H1 (cell line): ENCODE results near the gene PPP1CA. TPM values are rescaled to one million over a fixed set of nuclear protein-coding genes. Genes with fewer than 3 reads are reported as not detected.

Source experiments
- CTCF ChIA-PET: fragments of 300-600 bp; sonication (Branson Sonifier 250); formaldehyde crosslinking; loops from one replicate; lab custom pipeline; 2021; ENCODE audit not compliant: partially characterized antibody; lab: Charles Lee
- POLR2A ChIA-PET: fragments of 300-600 bp; sonication (Branson Sonifier 250); formaldehyde crosslinking; loops from one replicate; lab custom pipeline; 2021; ENCODE audit warnings: inconsistent platforms; ENCODE audit not compliant: partially characterized antibody; lab: Charles Lee
- DNase-seq, 2 experiments: peaks; one replicate each; pipeline versions ENCODE4 v3.0.0 to v3.0.0-alpha.2; 2010 to 2022; ENCODE audit warnings: low spot score in 2 of 2, low read depth in 1 of 2, mixed read lengths in 1 of 2
- FAIRE-seq: peaks from 2 replicates; lab custom pipeline; 2011; peaks lifted over from hg19 to GRCh38; lab: Jason Lieb, UNC
- H2AFZ ChIP-seq: 2 replicates; pipeline ENCODE4 v1.8.1; 2012; ENCODE audit warnings: low read length, inconsistent platforms
- H2AK5ac ChIP-seq: 2 replicates; pipeline ENCODE4 v1.6.1; 2013; ENCODE audit warnings: low read depth, low read length
- H2BK120ac ChIP-seq: replicated peaks from 2 replicates; pipeline ENCODE3; 2013; ENCODE audit warnings: low read depth, low read length, inconsistent platforms
- H2BK12ac ChIP-seq: 2 replicates; pipeline ENCODE4 v1.6.1; 2013; ENCODE audit warnings: low read depth, low read length
- H2BK15ac ChIP-seq: 2 replicates; pipeline ENCODE4 v1.6.1; 2013; ENCODE audit warnings: low read length
- H2BK20ac ChIP-seq: 2 replicates; pipeline ENCODE4 v1.6.1; 2013; ENCODE audit warnings: low read length
- H2BK5ac ChIP-seq: 2 replicates; pipeline ENCODE4 v1.6.1; 2013; ENCODE audit warnings: low read depth, low read length
- H3K14ac ChIP-seq: 2 replicates; pipeline ENCODE4 v1.6.1; 2013; ENCODE audit warnings: inconsistent platforms; ENCODE audit not compliant: insufficient read length
- H3K18ac ChIP-seq: 2 replicates; pipeline ENCODE4 v1.6.1; 2013; ENCODE audit warnings: low read length; ENCODE audit errors: extremely low read depth
- H3K23ac ChIP-seq: 2 replicates; pipeline ENCODE4 v1.6.1; 2013; ENCODE audit warnings: inconsistent platforms; ENCODE audit not compliant: insufficient read length
- H3K23me2 ChIP-seq: 2 replicates; pipeline ENCODE4 v1.6.1; 2013; ENCODE audit warnings: low read depth, low read length
- H3K27ac ChIP-seq: 2 replicates; pipeline ENCODE4 v1.6.1; 2011; ENCODE audit warnings: low read depth, low read length, inconsistent platforms
- H3K27me3 ChIP-seq, 4 experiments: replicated peaks in 1 of 4; 1 replicate in 1 of 4; 2 replicates in 3 of 4; pipeline versions ENCODE4 v1.6.1 to v1.8.1; 2011 to 2013; ENCODE audit warnings: low read length in 3 of 4, mild to moderate bottlenecking in 3 of 4, inconsistent platforms in 2 of 4, mixed read lengths in 2 of 4, moderate library complexity in 1 of 4; ENCODE audit not compliant: control insufficient read depth in 3 of 4, insufficient read depth in 3 of 4; ENCODE audit errors: extremely low read depth in 1 of 4
- H3K36me3 ChIP-seq, 4 experiments: 2 replicates each; pipeline versions ENCODE4 v1.6.1 to v1.8.1; 2011 to 2013; ENCODE audit warnings: mild to moderate bottlenecking in 4 of 4, low read length in 3 of 4, moderate library complexity in 2 of 4, control low read depth in 1 of 4, inconsistent platforms in 1 of 4; ENCODE audit not compliant: insufficient read depth in 4 of 4, control insufficient read depth in 2 of 4
- H3K4ac ChIP-seq: replicated peaks from 2 replicates; pipeline ENCODE3; 2013; ENCODE audit warnings: low read length, low read depth, mixed read lengths, inconsistent platforms; ENCODE audit not compliant: insufficient read length
- H3K4me1 ChIP-seq, 4 experiments: replicated peaks in 1 of 4; 1 replicate in 1 of 4; 2 replicates in 3 of 4; pipeline versions ENCODE4 v1.6.1 to v1.8.1; 2011 to 2013; ENCODE audit warnings: low read length in 3 of 4, inconsistent platforms in 2 of 4, mixed read lengths in 1 of 4; ENCODE audit not compliant: insufficient read depth in 4 of 4, control insufficient read depth in 3 of 4
- H3K4me2 ChIP-seq, 2 experiments: 2 replicates each; pipeline versions ENCODE4 v1.6.1 to v1.8.1; 2011 to 2013; ENCODE audit warnings: low read depth in 2 of 2, low read length in 2 of 2, control low read depth in 1 of 2, inconsistent platforms in 1 of 2, mild to moderate bottlenecking in 1 of 2; ENCODE audit not compliant: insufficient read depth in 1 of 2
- H3K4me3 ChIP-seq, 4 experiments: fragments of 200-600, 300-600 bp in 1 of 4; sonication (generic), shearing (Covaris generic), sonication (Bioruptor Twin) in 1 of 4; 2 replicates each; pipeline versions ENCODE4 v1.5.1 to v1.8.1; 2011 to 2016; ENCODE audit warnings: low read length in 4 of 4, low read depth in 3 of 4, control low read depth in 2 of 4, inconsistent platforms in 2 of 4, mild to moderate bottlenecking in 2 of 4, mixed read lengths in 1 of 4, moderate library complexity in 1 of 4; ENCODE audit not compliant: insufficient read depth in 2 of 4; ENCODE audit errors: extremely low read depth in 1 of 4
- H3K56ac ChIP-seq: replicated peaks from 2 replicates; pipeline ENCODE3; 2013; ENCODE audit warnings: low read depth, mild to moderate bottlenecking, mixed read lengths, low read length, inconsistent platforms; ENCODE audit not compliant: insufficient read length
- H3K79me1 ChIP-seq: 2 replicates; pipeline ENCODE4 v1.6.1; 2013; ENCODE audit warnings: low read depth, low read length, control low read depth
- H3K79me2 ChIP-seq, 2 experiments: 2 replicates each; pipeline versions ENCODE4 v1.6.1 to v1.8.1; 2012 to 2013; ENCODE audit warnings: low read length in 2 of 2, mild to moderate bottlenecking in 2 of 2, inconsistent platforms in 1 of 2; ENCODE audit not compliant: insufficient read depth in 2 of 2, control insufficient read depth in 1 of 2
- H3K9ac ChIP-seq, 4 experiments: replicated peaks in 1 of 4; 1 replicate in 1 of 4; 2 replicates in 3 of 4; pipeline versions ENCODE4 v1.6.1 to v1.8.1; 2011 to 2013; ENCODE audit warnings: low read depth in 3 of 4, low read length in 3 of 4, control low read depth in 2 of 4, mild to moderate bottlenecking in 2 of 4, moderate library complexity in 2 of 4, inconsistent platforms in 1 of 4; ENCODE audit errors: extremely low read depth in 1 of 4
- H3K9me3 ChIP-seq, 2 experiments: 2 replicates each; pipeline versions ENCODE4 v1.6.1 to v1.8.1; 2012 to 2013; ENCODE audit warnings: mild to moderate bottlenecking in 2 of 2, moderate library complexity in 2 of 2, control low read depth in 1 of 2, inconsistent platforms in 1 of 2, low read depth in 1 of 2, low read length in 1 of 2, mixed read lengths in 1 of 2; ENCODE audit not compliant: insufficient read depth in 2 of 2
- H4K20me1 ChIP-seq, 2 experiments: replicated peaks in 1 of 2; 2 replicates each; pipeline versions ENCODE3 to v1.8.1; 2011 to 2013; ENCODE audit warnings: inconsistent platforms in 2 of 2, low read length in 2 of 2, mild to moderate bottlenecking in 1 of 2; ENCODE audit not compliant: insufficient read depth in 2 of 2, control insufficient read depth in 1 of 2
- H4K5ac ChIP-seq: 2 replicates; pipeline ENCODE4 v1.6.1; 2013; ENCODE audit warnings: low read length, low read depth, mixed read lengths, inconsistent platforms; ENCODE audit not compliant: insufficient read length
- H4K8ac ChIP-seq: 2 replicates; pipeline ENCODE4 v1.8.0; 2013; ENCODE audit warnings: mild to moderate bottlenecking, moderate library complexity, low read length, inconsistent platforms; ENCODE audit not compliant: insufficient read depth; ENCODE audit errors: extremely low read depth
- H4K91ac ChIP-seq: replicated peaks from 2 replicates; pipeline ENCODE3; 2013; ENCODE audit warnings: low read length, mixed read lengths, inconsistent platforms; ENCODE audit not compliant: insufficient read length
- BRCA1 ChIP-seq: IDR thresholded peaks from 2 replicates; pipeline ENCODE4 v1.6.1; 2012; ENCODE audit warnings: low read depth, low read length, improper control_type of control experiment
- CREB1 ChIP-seq: IDR thresholded peaks from 2 replicates; pipeline ENCODE4 v1.6.1; 2012; ENCODE audit warnings: inconsistent platforms
- EP300 ChIP-seq, 2 experiments: IDR thresholded peaks; 1 replicate in 1 of 2; 2 replicates in 1 of 2; pipeline ENCODE4 v1.6.1; 2011 to 2012; ENCODE audit warnings: low read depth in 2 of 2, low read length in 2 of 2, mild to moderate bottlenecking in 2 of 2, borderline replicate concordance in 1 of 2, inconsistent platforms in 1 of 2, moderate library complexity in 1 of 2
- RFX5 ChIP-seq: IDR thresholded peaks from 2 replicates; pipeline ENCODE4 v1.6.1; 2011; ENCODE audit warnings: low read depth, low read length, improper control_type of control experiment, borderline replicate concordance
- SIX5 ChIP-seq: IDR thresholded peaks from 2 replicates; pipeline ENCODE4 v1.6.1; 2011; ENCODE audit warnings: mild to moderate bottlenecking, low read depth, low read length
- SP2 ChIP-seq: IDR thresholded peaks from 2 replicates; pipeline ENCODE4 v1.6.1; 2012; ENCODE audit warnings: mild to moderate bottlenecking, low read length, inconsistent platforms
- SRF ChIP-seq: IDR thresholded peaks from 2 replicates; pipeline ENCODE4 v1.6.1; 2011; ENCODE audit warnings: mild to moderate bottlenecking, low read depth, low read length, moderate library complexity
- ZNF274 ChIP-seq: IDR thresholded peaks from 2 replicates; pipeline ENCODE4 v1.7.0; 2012; ENCODE audit warnings: low read length, borderline replicate concordance; ENCODE audit errors: extremely low read depth
- WGBS, 2 experiments: shearing (Covaris generic) in 1 of 2; methylation state at CpG; one replicate each; pipeline versions ENCODE4 v1.1.6 to v1.1.7; 2013 to 2015; ENCODE audit warnings: low lambda C conversion rate in 2 of 2, mixed read lengths in 2 of 2, inconsistent platforms in 1 of 2, low coverage in 1 of 2, missing lambda C conversion rate in 1 of 2; ENCODE audit not compliant: insufficient replicate concordance in 2 of 2, insufficient coverage in 1 of 2, insufficient read length in 1 of 2; ENCODE audit errors: extremely low coverage in 1 of 2, missing lambda C conversion rate in 1 of 2; 5-methylcytosine and 5-hydroxymethylcytosine counted together
- polyA plus RNA-seq, 7 experiments: library from polyadenylated mRNA; depleted of rRNA in 3 of 7; stranded (reverse) in 5 of 7; unstranded in 2 of 7; fragments of >200 nt in 5 of 7; fragments of 200-250 nt in 2 of 7; gene quantifications; 1 replicate in 5 of 7; 2 replicates in 1 of 7; 4 replicates in 1 of 7; pipeline versions ENCODE4 v1.2.1 to v1.2.3, GENCODE V29; 2011 to 2013; ENCODE audit warnings: missing spikeins in 2 of 7, mixed read lengths in 2 of 7
- total RNA-seq: library from RNA; stranded (reverse); fragmentation: NEBNext Ultra II Directional; extraction: Animal tissue kit (Norgen Biotek cat#: 25700); gene quantifications from 2 replicates; pipeline ENCODE4 v1.2.1, GENCODE V29; 2021
- TF ChIP-seq, protein P1 (sequence below): IDR thresholded peaks from 2 replicates; pipeline ENCODE4 v1.6.1; 2012; ENCODE audit warnings: low read length, inconsistent platforms

The PPP1CA gene
- total and polyA plus RNA-seq, 2 of the 8 experiments (the other 6 are each of a cell fraction or from before 2014, with no cell fraction given), result 198 to 359 TPM

DNA sequence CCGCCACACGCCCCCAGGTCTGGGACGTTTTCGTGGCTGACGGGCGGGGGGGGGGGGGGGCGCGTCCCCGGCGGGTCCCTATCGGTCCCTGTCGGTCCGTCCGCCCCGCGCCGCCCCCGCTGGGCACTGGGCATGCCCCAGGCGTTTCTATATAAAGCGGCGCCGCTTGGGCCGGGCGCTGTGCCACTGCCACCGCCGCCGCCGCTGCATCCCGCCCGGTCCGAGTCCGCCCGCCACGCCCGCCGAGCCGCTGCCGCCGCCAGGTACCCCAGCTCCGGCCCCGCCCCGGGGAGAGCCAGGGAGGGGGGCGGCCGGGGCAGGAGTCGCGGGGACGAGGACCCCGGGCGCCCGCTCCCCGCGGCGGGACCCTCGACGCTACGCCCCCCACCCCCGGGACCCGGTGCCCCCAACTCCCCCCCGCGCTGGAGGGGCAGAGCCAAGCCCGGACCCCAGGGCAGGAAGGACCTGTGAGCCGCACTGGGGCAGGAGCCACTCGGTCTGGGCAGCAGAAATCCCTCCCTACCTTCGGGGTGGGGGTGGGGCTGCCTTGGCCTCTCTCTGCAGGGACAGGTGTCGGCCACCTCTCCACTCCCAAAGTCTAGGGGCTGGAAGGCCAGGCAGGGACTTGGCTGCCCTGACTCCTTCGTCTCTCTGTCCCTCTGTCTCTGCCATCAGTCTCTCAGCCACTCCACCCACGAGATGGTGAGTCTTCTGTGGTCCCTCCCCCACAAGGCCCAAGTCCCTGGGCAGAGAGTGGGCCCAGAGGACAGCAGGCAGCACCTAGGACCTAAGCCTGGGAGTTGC is 14.0 kb upstream of the PPP1CA start, which contains the start of gene CARNS1:
TSS of gene CARNS1 (plus strand) at position 178 of the 804 bp plus-strand sequence. CDS start at position 700, 522 bp downstream.
- Histone ChIP-seq H3K4me2 (peak within 1 kb of the TSS; percentile 86 to 92), H3K79me2 (no peaks in the 10 kb centered on the region), H4K20me1 (peaks cover 0 to 3% of the 10 kb centered on the region in 2 experiments), H2BK15ac (peak within 1 kb of the TSS; percentile 99; the same call in 1 of the 2 replicates), H4K5ac (no peak within 1 kb of the TSS), H3K23ac (no peak within 1 kb of the TSS), H3K4me1 (peaks cover 4 to 17% (median 11%) of the 10 kb centered on the region in 4 experiments), H2AK5ac (peak within 1 kb of the TSS; percentile 93; the same call in 1 of the 2 replicates), H3K56ac (no peak within 1 kb of the TSS), H3K9me3 (no peaks in the 10 kb centered on the region), H2AFZ (0 out of 2 replicates have a peak within 1 kb of the TSS, but pooled peaks have one; percentile 80), H4K8ac (no peak within 1 kb of the TSS; the same call in none of the 2 replicates), H3K36me3 (no peaks in the 10 kb centered on the region), H3K9ac (no peak within 1 kb of the TSS; a peak in 1 of 7 replicates), H3K23me2 (peaks cover 7% of the 10 kb centered on the region; the same call in 1 of the 2 replicates), H3K18ac (peak within 1 kb of the TSS; percentile 73; the same call in 1 of the 2 replicates), H2BK12ac (0 out of 2 replicates have a peak within 1 kb of the TSS, but pooled peaks have one; percentile 68), H3K79me1 (no peaks in the 10 kb centered on the region), H3K4ac (peak within 1 kb of the TSS; percentile 46), H2BK120ac (no peak within 1 kb of the TSS), H3K4me3 (peak within 1 kb of the TSS; percentile 39 to 67 (median 45)), H3K27ac (no peak within 1 kb of the TSS), H2BK20ac (peak within 1 kb of the TSS; percentile 48; the same call in 1 of the 2 replicates), H3K14ac (no peak within 1 kb of the TSS), H4K91ac (no peak within 1 kb of the TSS), H3K27me3 (peaks cover 0 to 23% (median 10%) of the 10 kb centered on the region in 4 experiments; a peak in 5 of 7 replicates), H2BK5ac (no peak within 1 kb of the TSS; the same call in 1 of the 2 replicates)
- no peak for FAIRE-seq
- ChIA-PET POLR2A (interaction anchor here (0.9 to 10.2 kb wide), 7 partner anchors 10 to 65 kb away, joined by 3 to 104 read pairs (median 3); partner anchors contain the start of genes PTPRCAP, RAD9A and TBC1D10C), CTCF (interaction anchor here (1.4 to 1.8 kb wide), 3 partner anchors 9 to 64 kb away, joined by 4 to 5 read pairs (median 4); no protein-coding TSS in a partner anchor)
- WGBS, 2 experiments, result 58% methylated on average over 2 of the region's 67 CpGs; no CpG with 5 or more reads in 1 of the 2 experiments
- no peak for DNase-seq
- TF ChIP-seq SIX5 (no peak), CREB1 (no peak), ZNF274 (no peak), SRF (no peak), RFX5 (no peak), SP2 (no peak), EP300 (IDR thresholded peaks at IDR 0.05; ENCODE audit: borderline replicate concordance in 1 of 2, low read depth in 2 of 2, low read length in 2 of 2) (no peak), BRCA1 (no peak)
- TF ChIP-seq, protein P1, sequence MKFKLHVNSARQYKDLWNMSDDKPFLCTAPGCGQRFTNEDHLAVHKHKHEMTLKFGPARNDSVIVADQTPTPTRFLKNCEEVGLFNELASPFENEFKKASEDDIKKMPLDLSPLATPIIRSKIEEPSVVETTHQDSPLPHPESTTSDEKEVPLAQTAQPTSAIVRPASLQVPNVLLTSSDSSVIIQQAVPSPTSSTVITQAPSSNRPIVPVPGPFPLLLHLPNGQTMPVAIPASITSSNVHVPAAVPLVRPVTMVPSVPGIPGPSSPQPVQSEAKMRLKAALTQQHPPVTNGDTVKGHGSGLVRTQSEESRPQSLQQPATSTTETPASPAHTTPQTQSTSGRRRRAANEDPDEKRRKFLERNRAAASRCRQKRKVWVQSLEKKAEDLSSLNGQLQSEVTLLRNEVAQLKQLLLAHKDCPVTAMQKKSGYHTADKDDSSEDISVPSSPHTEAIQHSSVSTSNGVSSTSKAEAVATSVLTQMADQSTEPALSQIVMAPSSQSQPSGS, result no peak
